Measurements from ENCODE around the gene AGFG2.

Gene AGFG2

DNA sequence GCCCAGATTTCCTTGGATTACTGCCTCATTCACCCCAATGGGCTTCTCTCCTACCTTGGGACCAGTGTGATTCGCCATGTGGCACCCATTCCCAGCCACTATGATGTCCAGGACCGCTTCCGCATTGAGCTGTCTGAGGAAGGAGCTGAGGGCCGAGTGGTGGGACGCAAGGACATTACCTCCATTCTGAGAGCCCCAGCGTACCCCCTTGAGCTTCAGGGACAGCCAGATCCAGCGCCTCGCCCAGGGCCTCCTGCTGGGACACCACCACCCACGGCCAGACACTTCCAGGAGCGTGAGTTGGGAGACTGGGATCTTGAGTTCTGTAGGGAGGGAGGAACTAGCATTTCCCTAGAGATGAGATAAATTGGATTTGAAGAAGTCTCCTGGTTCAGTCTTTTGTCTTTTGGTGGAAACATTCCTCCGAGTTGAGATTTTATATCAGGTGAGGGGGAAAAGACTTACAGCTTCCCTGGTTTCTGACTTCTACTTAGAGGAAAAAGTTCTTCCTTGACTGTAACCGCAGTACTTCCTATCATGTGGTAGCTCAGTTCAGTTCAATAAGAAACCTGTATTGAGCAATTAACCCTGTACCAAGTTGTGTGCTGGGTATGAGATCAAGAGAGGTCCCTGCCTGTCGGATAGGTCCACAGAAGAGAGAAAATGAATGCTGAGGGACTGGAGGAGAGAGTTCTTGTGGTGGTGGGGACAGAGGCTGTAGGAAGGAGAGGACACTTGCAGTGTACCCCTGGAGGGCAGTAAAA, 74.6 kb downstream of the AGFG2 start:
- no peak for DNase-seq

DNA sequence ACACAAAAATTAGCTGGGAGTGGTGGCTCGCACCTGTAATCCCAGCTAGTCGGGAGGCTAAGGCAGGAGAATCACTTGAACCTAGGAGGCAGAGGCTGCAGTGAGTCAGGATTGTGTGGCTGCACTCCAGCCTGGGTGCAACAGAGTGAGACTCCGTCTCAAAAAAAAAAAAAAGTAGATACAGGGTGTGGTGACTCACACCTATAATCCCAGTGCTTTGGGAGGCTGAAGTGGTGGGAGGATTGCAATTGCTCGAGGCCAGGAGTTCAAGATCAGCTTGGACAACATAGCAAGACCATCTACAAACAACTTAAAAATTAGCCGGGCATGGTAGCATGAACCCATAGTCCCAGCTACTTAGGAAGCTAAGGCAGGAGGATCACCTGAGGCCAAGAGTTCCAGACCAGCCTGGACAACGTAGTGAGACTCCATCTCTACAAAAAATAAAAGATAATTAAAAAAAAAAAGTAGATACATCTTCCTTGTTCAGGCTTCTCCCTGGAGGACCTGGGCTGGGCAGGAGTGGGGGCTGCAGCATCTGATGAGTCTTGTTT, 75.4 kb downstream of the AGFG2 start:
- DNase-seq, result no peak

Measured in stimulated activated CD4-positive, alpha-beta T cell treated with anti-CD3 and anti-CD28 coated beads, Interleukin-15, amount 100 ng/mL, for 24 hours (primary cell).